Thoracic aorta (tissue), 2 donors: ENCODE data around the gene WDR64. TPM values are rescaled to one million over a fixed set of nuclear protein-coding genes. Genes with fewer than 3 reads are reported as not detected.

Experiments
- ATAC-seq: fragments of 150-250 bp; one replicate; pipeline ENCODE4 v1.8.0; 2017; ENCODE audit warnings: low read depth; ENCODE audit not compliant: insufficient number of reproducible peaks, low FRiP score
- DNase-seq: peaks from one replicate; pipeline ENCODE4 v3.0.0-alpha.2; 2020; ENCODE audit warnings: low spot score
- H3K27ac ChIP-seq, 2 donors: fragments of 200-600 bp; sonication (generic); 1 replicate in 1 of 2; 2 replicates in 1 of 2; pipeline ENCODE4 v1.5.1; 2016; ENCODE audit warnings: mild to moderate bottlenecking in 2 of 2, moderate library complexity in 2 of 2
- H3K27me3 ChIP-seq: fragments of 200-600 bp; sonication (generic); replicated peaks from 2 replicates; pipeline ENCODE4 v1.6.0; 2016; ENCODE audit warnings: mild to moderate bottlenecking; ENCODE audit not compliant: insufficient read depth
- H3K36me3 ChIP-seq: fragments of 200-600 bp; sonication (generic); one replicate; pipeline ENCODE4 v1.5.1; 2016
- H3K4me1 ChIP-seq, 2 donors: fragments of 200-600 bp; sonication (generic); 1 replicate in 1 of 2; 2 replicates in 1 of 2; pipeline versions ENCODE4 v1.5.1 to v1.6.0; 2016; ENCODE audit warnings: low read depth in 2 of 2, mild to moderate bottlenecking in 1 of 2; ENCODE audit not compliant: control insufficient read depth in 1 of 2
- H3K4me3 ChIP-seq: fragments of 200-600 bp; sonication (generic); 2 replicates; pipeline ENCODE4 v1.5.1; 2016; ENCODE audit warnings: mild to moderate bottlenecking
- H3K9me3 ChIP-seq: fragments of 200-600 bp; sonication (generic); 2 replicates; pipeline ENCODE4 v1.5.1; 2016
- total RNA-seq, 2 donors: library from RNA; depleted of rRNA; stranded (reverse); fragments of >200 nt; gene quantifications; one replicate each; pipeline versions ENCODE4 v1.1.0 to v1.2.3, GENCODE V29; 2016
- TF ChIP-seq, protein P1 (sequence below): fragments of 200-600 bp; sonication (generic); IDR thresholded peaks from one replicate; pipeline ENCODE4 v1.5.1; 2019; ENCODE audit warnings: antibody characterized with exemption

Gene WDR64
- total RNA-seq, 2 donors from 2014 or later, result not detected

DNA sequence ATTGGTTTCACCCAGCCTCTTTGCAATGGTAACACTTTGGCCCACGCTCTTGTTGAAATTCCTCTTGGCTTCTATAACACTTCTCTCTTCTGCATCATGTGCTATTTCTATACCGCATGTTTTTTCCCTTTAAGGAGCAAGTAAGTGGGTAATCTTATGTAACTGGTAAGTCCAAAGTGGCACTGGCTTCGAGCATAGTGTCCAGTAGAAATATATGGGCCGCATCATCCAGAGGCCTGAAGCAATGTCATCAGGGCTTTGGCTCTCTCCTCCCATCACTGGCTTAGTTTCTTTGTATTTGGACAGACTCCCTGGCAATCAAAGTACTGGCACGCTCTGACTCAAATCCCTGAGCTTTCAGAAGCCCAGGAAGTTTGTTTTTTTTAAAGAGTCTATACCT is 29.4 kb upstream of the WDR64 start:
- TF ChIP-seq, protein P1, sequence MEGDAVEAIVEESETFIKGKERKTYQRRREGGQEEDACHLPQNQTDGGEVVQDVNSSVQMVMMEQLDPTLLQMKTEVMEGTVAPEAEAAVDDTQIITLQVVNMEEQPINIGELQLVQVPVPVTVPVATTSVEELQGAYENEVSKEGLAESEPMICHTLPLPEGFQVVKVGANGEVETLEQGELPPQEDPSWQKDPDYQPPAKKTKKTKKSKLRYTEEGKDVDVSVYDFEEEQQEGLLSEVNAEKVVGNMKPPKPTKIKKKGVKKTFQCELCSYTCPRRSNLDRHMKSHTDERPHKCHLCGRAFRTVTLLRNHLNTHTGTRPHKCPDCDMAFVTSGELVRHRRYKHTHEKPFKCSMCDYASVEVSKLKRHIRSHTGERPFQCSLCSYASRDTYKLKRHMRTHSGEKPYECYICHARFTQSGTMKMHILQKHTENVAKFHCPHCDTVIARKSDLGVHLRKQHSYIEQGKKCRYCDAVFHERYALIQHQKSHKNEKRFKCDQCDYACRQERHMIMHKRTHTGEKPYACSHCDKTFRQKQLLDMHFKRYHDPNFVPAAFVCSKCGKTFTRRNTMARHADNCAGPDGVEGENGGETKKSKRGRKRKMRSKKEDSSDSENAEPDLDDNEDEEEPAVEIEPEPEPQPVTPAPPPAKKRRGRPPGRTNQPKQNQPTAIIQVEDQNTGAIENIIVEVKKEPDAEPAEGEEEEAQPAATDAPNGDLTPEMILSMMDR, result no peak
- Histone ChIP-seq H3K27me3 (no peaks in the 10 kb centered on the region), H3K36me3 (no peaks in the 10 kb centered on the region), H3K4me1 (no peaks in the 10 kb centered on the region), H3K4me3 (no peak overlapping the region), H3K27ac (no peak overlapping the region), H3K9me3 (no peaks in the 10 kb centered on the region)
- DNase-seq, result no peak
- no peak for ATAC-seq

DNA sequence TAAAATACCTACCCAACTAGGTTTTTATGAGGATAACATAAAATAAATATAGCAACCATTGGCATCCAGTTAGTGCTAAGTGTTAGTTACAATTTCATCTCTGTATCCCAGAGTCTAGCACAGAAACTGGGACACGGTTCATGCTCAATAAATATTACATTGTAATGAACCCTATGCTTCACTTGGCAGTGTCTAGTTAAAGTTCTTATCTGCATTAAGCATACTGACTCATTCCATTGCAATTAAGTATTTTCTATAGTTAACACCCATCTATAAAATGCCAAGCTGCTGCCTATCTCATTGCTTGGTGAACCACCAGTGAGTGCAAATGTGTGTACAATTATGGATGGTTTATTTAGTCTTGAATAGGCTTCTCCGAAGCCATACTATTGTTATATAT is 27.1 kb upstream of the WDR64 start:
- H3K27me3 ChIP-seq, result no peaks in the 10 kb centered on the region
- no peaks in the 10 kb centered on the region for H3K9me3 ChIP-seq
- ATAC-seq (no peak), DNase-seq (no peak)
- TF ChIP-seq, protein P1, result no peak
- no peaks in the 10 kb centered on the region for H3K36me3 ChIP-seq
- H3K27ac ChIP-seq, result no peak overlapping the region
- H3K4me1 ChIP-seq, result no peaks in the 10 kb centered on the region
- H3K4me3 ChIP-seq, result no peak overlapping the region

DNA sequence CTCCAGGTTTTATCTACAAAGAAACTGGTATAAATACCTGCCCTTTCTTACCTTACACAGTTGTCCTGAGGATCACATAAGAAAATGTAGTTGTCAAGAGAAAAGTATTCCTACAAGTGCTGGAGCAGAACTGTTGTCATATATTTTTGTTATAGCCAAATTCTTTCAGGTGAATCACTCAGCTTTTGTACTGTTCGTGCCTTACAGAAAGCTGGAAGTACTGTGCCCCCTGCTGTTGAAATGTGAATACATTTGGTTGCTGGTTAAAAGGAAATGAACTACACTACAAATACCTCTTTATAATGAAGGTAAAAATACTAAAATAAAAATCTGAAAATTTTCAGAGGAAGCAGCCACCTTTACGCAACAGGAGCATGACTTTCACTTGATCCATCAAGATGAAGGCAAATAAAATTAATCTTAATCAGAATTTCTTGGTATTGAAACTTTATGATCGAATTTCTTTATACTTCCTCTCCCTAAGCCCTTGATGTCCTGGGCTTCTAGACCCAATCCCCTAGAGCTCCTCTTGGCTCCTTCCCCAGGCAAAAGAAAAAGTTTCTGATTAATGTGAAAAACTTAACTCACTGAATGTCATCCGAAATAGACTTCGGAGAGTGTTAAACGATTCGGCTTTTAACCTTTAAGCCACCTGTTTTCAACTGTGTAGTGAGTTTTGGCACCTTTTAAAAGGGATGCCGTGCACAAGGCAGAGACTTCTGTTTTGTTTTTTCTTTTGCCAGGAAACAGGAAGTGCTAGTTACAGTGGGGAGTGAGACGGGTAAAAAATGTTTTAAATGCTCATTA is 24.4 kb upstream of the WDR64 start:
- Histone ChIP-seq H3K4me1 (no peaks in the 10 kb centered on the region), H3K27me3 (no peaks in the 10 kb centered on the region), H3K27ac (no peak overlapping the region), H3K9me3 (no peaks in the 10 kb centered on the region), H3K4me3 (no peak overlapping the region), H3K36me3 (no peaks in the 10 kb centered on the region)
- DNase-seq (no peak), ATAC-seq (no peak)
- TF ChIP-seq, protein P1, result peak; percentile 19

DNA sequence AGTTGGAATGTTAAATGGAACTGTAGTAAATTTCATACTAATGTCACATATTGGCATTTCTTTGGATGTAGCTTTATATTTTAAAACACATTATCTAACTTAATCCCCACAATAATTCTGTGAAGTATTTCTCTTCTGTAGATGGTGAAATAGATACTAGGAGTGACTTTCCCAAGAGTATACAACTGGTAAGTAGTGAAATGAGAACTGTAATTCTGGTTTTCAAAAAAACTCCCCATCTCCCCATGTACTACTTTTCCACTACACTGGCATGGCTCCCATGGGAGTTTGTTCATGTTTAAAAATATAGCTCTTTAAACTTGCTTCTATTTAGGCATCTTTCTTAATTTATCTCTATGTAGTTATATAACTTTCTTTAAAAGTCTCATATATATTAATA is 22.1 kb upstream of the WDR64 start:
- DNase-seq (no peak), ATAC-seq (no peak)
- H3K27ac ChIP-seq, result no peak overlapping the region
- no peaks in the 10 kb centered on the region for H3K36me3 ChIP-seq
- H3K9me3 ChIP-seq, result no peaks in the 10 kb centered on the region
- no peak overlapping the region for H3K4me3 ChIP-seq
- H3K4me1 ChIP-seq, result no peaks in the 10 kb centered on the region
- TF ChIP-seq, protein P1, result no peak
- no peaks in the 10 kb centered on the region for H3K27me3 ChIP-seq

DNA sequence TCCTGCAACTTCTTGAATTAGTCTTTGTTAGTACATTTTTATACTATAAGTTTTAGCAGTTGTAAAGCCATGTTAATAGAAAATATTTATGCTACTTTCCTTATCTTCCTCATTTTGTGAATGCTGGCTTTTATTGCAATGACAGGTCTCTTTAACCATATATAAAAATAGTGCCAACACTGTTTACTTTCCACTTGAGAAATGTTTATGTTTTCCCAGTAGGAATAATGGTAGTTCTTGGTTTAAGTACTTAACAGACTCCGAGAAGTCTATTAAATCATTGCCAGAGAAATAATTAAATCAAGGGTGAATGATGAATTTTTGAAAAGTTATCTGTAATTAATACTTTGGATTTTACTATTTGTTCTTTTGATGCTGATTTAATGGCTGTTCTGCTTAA is 21.6 kb upstream of the WDR64 start:
- Histone ChIP-seq H3K36me3 (no peaks in the 10 kb centered on the region), H3K4me1 (no peaks in the 10 kb centered on the region), H3K27ac (no peak overlapping the region), H3K4me3 (no peak overlapping the region), H3K9me3 (no peaks in the 10 kb centered on the region), H3K27me3 (no peaks in the 10 kb centered on the region)
- ATAC-seq (no peak), DNase-seq (no peak)
- TF ChIP-seq, protein P1, result no peak
